HG03196 (cell line): Measurements from ENCODE around the gene AIP.
"Not testable (repeated sequence)": the region's sequence is repeated elsewhere in the genome, so short reads cannot be mapped to it uniquely, and the experiment has no call there.

ENCODE experiments used
- ATAC-seq: cut with Tn5 transposase; IDR thresholded peaks from one replicate; pipeline ENCODE4 v1.9.1; 2021; ENCODE audit not compliant: unreplicated experiment

Gene AIP

GRCh38 chr11:67448220-67448609 lies 34.6 kb upstream of the AIP start:
- ATAC-seq, result no peak

GRCh38 chr11:67449116-67449844 lies 33.5 kb upstream of the AIP start:
- no peak for ATAC-seq

- ATAC-seq, result no peak
Measured at GRCh38 chr11:67450796-67451657, 31.8 kb upstream of the AIP start.

GRCh38 chr11:67451658-67451976 lies 31.2 kb upstream of the AIP start:
- no peak for ATAC-seq

GRCh38 chr11:67452141-67452952 lies 30.5 kb upstream of the AIP start, which contains the start of gene GPR152:
Gene GPR152, minus strand, starts transcription at chr11:67452729. Its CDS starts 5 bp downstream, at chr11:67452724.
- no peak for ATAC-seq

- no peak for ATAC-seq
Measured at GRCh38 chr11:67453816-67454732, 28.8 kb upstream of the AIP start.

- ATAC-seq, result no peak
Measured at GRCh38 chr11:67455054-67455453, 27.8 kb upstream of the AIP start, which contains the start of gene CABP4. Gene CABP4, plus strand, starts transcription at chr11:67455354. Its CDS starts 70 bp downstream, at chr11:67455424.

- ATAC-seq, result no peak
Measured at GRCh38 chr11:67456068-67456705, 26.6 kb upstream of the AIP start.

- ATAC-seq, result no peak
Measured at GRCh38 chr11:67457453-67457852, 25.4 kb upstream of the AIP start.

GRCh38 chr11:67458266-67458665 lies 24.6 kb upstream of the AIP start:
- ATAC-seq, result no peak

GRCh38 chr11:67463186-67463585 lies 19.6 kb upstream of the AIP start:
- ATAC-seq, result no peak

GRCh38 chr11:67463680-67464410 lies 19.0 kb upstream of the AIP start:
- ATAC-seq, result no peak

- peak; percentile 45 for ATAC-seq
Measured at GRCh38 chr11:67464411-67465188, 18.2 kb upstream of the AIP start.

GRCh38 chr11:67465189-67465510 lies 17.7 kb upstream of the AIP start:
- ATAC-seq, result no peak

GRCh38 chr11:67465530-67465929 lies 17.3 kb upstream of the AIP start:
- ATAC-seq, result not testable (repeated sequence)

GRCh38 chr11:67466367-67466766 lies 16.5 kb upstream of the AIP start:
- no peak for ATAC-seq

- no peak for ATAC-seq
Measured at GRCh38 chr11:67466962-67467771, 15.7 kb upstream of the AIP start.

- ATAC-seq, result no peak
Measured at GRCh38 chr11:67468056-67468455, 14.8 kb upstream of the AIP start.
